K562 (cell line): Measurements from ENCODE around the gene CHD3. TPM values are rescaled to one million over a fixed set of nuclear protein-coding genes. Genes with fewer than 3 reads are reported as not detected.

Experiments
- ATAC-seq: fragments of 200-7000 bp; cut with Tn5 transposase; 3 replicates; pipeline ENCODE4 v1.9.1; 2020; ENCODE audit warnings: moderate library complexity
- BruUV-seq: library from RNA; stranded (reverse); fragments of 400-500 nt; replicated peaks from 2 replicates; lab custom pipeline; 2021; lab: Mats Ljungman, UMichigan
- CTCF ChIA-PET: fragments of 300-600 bp; formaldehyde crosslinking; extraction: SDS; loops from one replicate; lab custom pipeline; 2021; ENCODE audit warnings: low intra/inter-chr PET ratio; lab: Yijun Ruan, JAX
- POLR2A ChIA-PET: fragments of 300-600, 350-650 bp; sonication (Branson Sonifier 250); formaldehyde crosslinking; extraction: SDS; loops from one replicate; lab custom pipeline; 2021; ENCODE audit warnings: antibody characterized with exemption, inconsistent platforms; lab: Yijun Ruan, JAX
- DNase-seq, 4 experiments: peaks; one replicate each; pipeline versions ENCODE4 v3.0.0 to v3.0.0-alpha.2; 2011 to 2018; ENCODE audit warnings: low spot score in 3 of 4, mixed read lengths in 3 of 4; ENCODE audit errors: extremely low read depth in 1 of 4
- FAIRE-seq: peaks from 2 replicates; lab custom pipeline; 2011; peaks lifted over from hg19 to GRCh38; lab: Jason Lieb, UNC
- H2AFZ ChIP-seq: 2 replicates; pipeline ENCODE4 v1.6.0; 2011; ENCODE audit warnings: low read depth, low read length, control low read depth, inconsistent platforms
- H3K27ac ChIP-seq: fragments of 200-600 bp; 3 replicates; pipeline ENCODE4 v1.8.0; 2011; ENCODE audit warnings: low read depth, mild to moderate bottlenecking, control low read depth, inconsistent platforms, low read length, moderate library complexity, mixed read lengths; ENCODE audit errors: extremely low read depth
- H3K27me3 ChIP-seq, 2 experiments: fragments of 300-600 bp in 1 of 2; 2 replicates in 1 of 2; 3 replicates in 1 of 2; pipeline versions ENCODE4 v1.6.0 to v1.8.0; 2011; ENCODE audit warnings: inconsistent platforms in 2 of 2, low read length in 2 of 2, mild to moderate bottlenecking in 1 of 2, mixed read lengths in 1 of 2, moderate library complexity in 1 of 2; ENCODE audit not compliant: control insufficient read depth in 2 of 2, insufficient read depth in 2 of 2
- H3K36me3 ChIP-seq: fragments of 300-600 bp; 3 replicates; pipeline ENCODE4 v1.8.0; 2011; ENCODE audit warnings: mild to moderate bottlenecking, low read length, inconsistent platforms; ENCODE audit not compliant: control insufficient read depth, insufficient read depth
- H3K4me1 ChIP-seq, 2 experiments: fragments of 200-600 bp in 1 of 2; replicated peaks in 1 of 2; 2 replicates in 1 of 2; 3 replicates in 1 of 2; pipeline versions ENCODE4 v1.5.1 to v1.8.0; 2011; ENCODE audit warnings: inconsistent platforms in 2 of 2, low read length in 2 of 2, mild to moderate bottlenecking in 1 of 2, mixed read lengths in 1 of 2, moderate library complexity in 1 of 2; ENCODE audit not compliant: control insufficient read depth in 2 of 2, insufficient read depth in 2 of 2
- H3K4me2 ChIP-seq: 2 replicates; pipeline ENCODE4 v1.6.1; 2011; ENCODE audit warnings: low read length, control low read depth, inconsistent platforms, mixed read lengths; ENCODE audit not compliant: insufficient read depth
- H3K4me3 ChIP-seq: fragments of 200-600 bp; sonication (generic), shearing (Covaris generic); 2 replicates; pipeline ENCODE4 v1.5.1; 2016; ENCODE audit warnings: control low read depth, inconsistent platforms
- H3K79me2 ChIP-seq: fragments of 200-600 bp; 3 replicates; pipeline ENCODE4 v1.8.0; 2011; ENCODE audit warnings: low read length, inconsistent platforms; ENCODE audit not compliant: control insufficient read depth, insufficient read depth
- H3K9ac ChIP-seq, 2 experiments: 2 replicates each; pipeline versions ENCODE4 v1.6.0 to v1.6.1; 2011; ENCODE audit warnings: low read depth in 2 of 2, low read length in 2 of 2, control low read depth in 1 of 2, inconsistent platforms in 1 of 2, mild to moderate bottlenecking in 1 of 2, mixed read lengths in 1 of 2; ENCODE audit not compliant: insufficient read depth in 1 of 2
- H3K9me1 ChIP-seq: one replicate; pipeline ENCODE4 v1.6.0; 2011; ENCODE audit warnings: inconsistent platforms, mild to moderate bottlenecking, low read length, moderate library complexity; ENCODE audit not compliant: control insufficient read depth, insufficient read depth
- H3K9me3 ChIP-seq: replicated peaks from 2 replicates; pipeline ENCODE4 v1.5.1; 2011; ENCODE audit warnings: low read depth, low read length, inconsistent platforms; ENCODE audit not compliant: control insufficient read depth, insufficient read depth
- H4K20me1 ChIP-seq: replicated peaks from 2 replicates; pipeline ENCODE4 v1.6.1; 2011; ENCODE audit warnings: low read length, inconsistent platforms, mixed read lengths; ENCODE audit not compliant: control insufficient read depth, insufficient read depth
- ARID1B ChIP-seq: fragments of 450-650 bp; IDR thresholded peaks from 2 replicates; pipeline ENCODE4 v1.6.1; 2016; ENCODE audit warnings: antibody characterized with exemption, mild to moderate bottlenecking, inconsistent platforms
- ATF7 ChIP-seq: fragments of 450-650 bp; IDR thresholded peaks from 2 replicates; pipeline ENCODE4 v1.7.1; 2014; ENCODE audit warnings: mild to moderate bottlenecking, moderate library complexity
- CEBPB ChIP-seq: fragments of 450-650 bp; IDR thresholded peaks from 2 replicates; pipeline ENCODE4 v1.6.1; 2016; ENCODE audit warnings: missing genetic modification characterization, missing compliant biosample characterization
- CHCHD3 ChIP-seq: fragments of 250-450 bp; sonication (Bioruptor Pico); IDR thresholded peaks from 2 replicates; pipeline ENCODE4 v2.1.2; 2022; ENCODE audit warnings: mild to moderate bottlenecking
- HDAC3 ChIP-seq: fragments of 450-650 bp; IDR thresholded peaks from 2 replicates; pipeline ENCODE4 v1.6.1; 2018; ENCODE audit warnings: borderline replicate concordance, mild to moderate bottlenecking, moderate library complexity; ENCODE audit not compliant: partially characterized antibody
- ILF3 ChIP-seq: fragments of 450-650 bp; IDR thresholded peaks from 2 replicates; pipeline ENCODE4 v1.6.1; 2018; ENCODE audit warnings: antibody characterized with exemption, mild to moderate bottlenecking, moderate library complexity, borderline replicate concordance
- NFIC ChIP-seq: fragments of 450-650 bp; IDR thresholded peaks from 2 replicates; pipeline ENCODE4 v1.6.1; 2017; ENCODE audit warnings: mild to moderate bottlenecking, inconsistent platforms
- NR0B1 ChIP-seq: fragments of 450-650 bp; IDR thresholded peaks from one replicate; pipeline ENCODE4 v1.6.1; 2018; ENCODE audit warnings: mild to moderate bottlenecking, moderate library complexity; ENCODE audit not compliant: partially characterized antibody
- PHB2 ChIP-seq: fragments of 450-650 bp; IDR thresholded peaks from 2 replicates; pipeline ENCODE4 v1.6.1; 2017; ENCODE audit warnings: low read depth
- SRSF3 ChIP-seq: fragments of 200-400 bp; formaldehyde crosslinking; IDR thresholded peaks from 2 replicates; pipeline ENCODE4 v1.6.1; 2016; ENCODE audit warnings: mild to moderate bottlenecking, low read length, moderate library complexity; ENCODE audit not compliant: insufficient read depth
- ZNF644 ChIP-seq: fragments of 200-800 bp; sonication (Bioruptor generic); IDR thresholded peaks from 2 replicates; pipeline ENCODE4 v1.6.1; 2016; ENCODE audit warnings: low read depth, missing genetic modification characterization, missing compliant biosample characterization
- WGBS: fragments of 100-300 bp; shearing (Covaris generic); methylation state at CpG from one replicate; pipeline ENCODE4 v1.1.6; 2016; ENCODE audit warnings: low coverage, mixed read lengths; ENCODE audit not compliant: insufficient coverage; ENCODE audit errors: missing lambda C conversion rate; 5-methylcytosine and 5-hydroxymethylcytosine counted together
- in situ Hi-C: fragments of 300-500 bp; cut with MboI; formaldehyde crosslinking; loops from 4 replicates; pipeline ENCODE4 v1.15.0; 2018; ENCODE audit warnings: inconsistent platforms, mixed read lengths
- intact Hi-C: fragments of 100-400 bp; cut with micrococcal nuclease; formaldehyde crosslinking; loops from 2 replicates; pipeline ENCODE4 v1.14.2; 2022
- polyA plus RNA-seq, 8 experiments: library from polyadenylated mRNA; depleted of rRNA in 4 of 8; stranded (reverse) in 5 of 8; unstranded in 3 of 8; fragments of >200 nt; fragmentation: Nextera tagmentation in 2 of 8; fragmentation: Illumina TruSeq in 1 of 8; extraction: Ambion mirVana in 2 of 8; extraction: Trizol in 1 of 8; gene quantifications; 2 replicates each; pipeline versions ENCODE4 v1.2.1 to v1.2.3, GENCODE V29; 2011 to 2014; ENCODE audit warnings: inconsistent platforms in 1 of 8, missing spikeins in 1 of 8
- total RNA-seq, 7 experiments: library from RNA; depleted of rRNA in 6 of 7; stranded (reverse); fragments of >200 nt in 6 of 7; fragmentation: Illumina TruSeq in 2 of 7; extraction: Trizol in 2 of 7; gene quantifications; 2 replicates each; pipeline versions ENCODE4 v1.2.1 to v1.2.3, GENCODE V29; 2011 to 2021; ENCODE audit warnings: low replicate concordance in 1 of 7

The CHD3 gene
- total and polyA plus RNA-seq, 9 of the 15 experiments (the other 6 are each of a cell fraction or from before 2014, with no cell fraction given), result 0.39 to 38.2 (median 21.2) TPM

- H3K27me3 ChIP-seq, result no peaks in the 10 kb centered on the region
- CTCF ChIA-PET, result no interaction called here
- peaks cover 18 to 31% of the 10 kb centered on the region in 2 experiments for H3K4me1 ChIP-seq
- H4K20me1 ChIP-seq, result no peaks in the 10 kb centered on the region
- WGBS, result 25% methylated on average over 5 of the region's 7 CpGs
- peaks cover 33% of the 10 kb centered on the region for H3K79me2 ChIP-seq
- TF ChIP-seq ILF3, result no peak
- 0 out of 2 replicates have a peak, but pooled peaks have one; percentile 43 for TF ChIP-seq NFIC
- TF ChIP-seq CHCHD3, result no peak
- TF ChIP-seq PHB2, result no peak
- TF ChIP-seq CEBPB, result 0 out of 2 replicates have a peak, but pooled peaks have one; percentile 10
- TF ChIP-seq NR0B1, result no peak
- no peak for TF ChIP-seq SRSF3
- no peak for TF ChIP-seq ZNF644
- TF ChIP-seq HDAC3, result no peak
- TF ChIP-seq ATF7, result no peak
- TF ChIP-seq ARID1B, result peak; percentile 19; the same call in 1 of the 2 replicates
- TF ChIP-seq, all 486 proteins: peak for 3
- Histone ChIP-seq H2AFZ (no peak overlapping the region), H3K9me3 (no peaks in the 10 kb centered on the region), H3K9me1 (no peaks in the 10 kb centered on the region), H3K9ac (peak overlapping the region in 1 of 2 experiments; percentile 66; a peak in 2 of 4 replicates), H3K4me3 (no peak overlapping the region), H3K27ac (peak overlapping the region; percentile 22; the same call in 1 of the 3 replicates), H3K36me3 (peaks cover 36% of the 10 kb centered on the region; the same call in 2 of the 3 replicates), H3K4me2 (peak overlapping the region; percentile 58)
- no TSS peak for BruUV-seq
- POLR2A ChIA-PET, result interaction anchor here (0.6 kb wide), 1 partner anchor 647 kb away, joined by 4 read pairs; the partner anchor contains the start of gene DVL2
- ATAC-seq (no peak), DNase-seq (no peak), FAIRE-seq (peak; percentile 62)
- intact Hi-C loops (no loop called here), in situ Hi-C loops (no loop called here)
Observed at GRCh38 chr17:7881276-7882054, 7.1 kb upstream of the CHD3 start.
